Measurements from ENCODE around the gene DYNC2H1. TPM values are rescaled to one million over a fixed set of nuclear protein-coding genes. Genes with fewer than 3 reads are reported as not detected.

DYNC2H1 gene
- total RNA-seq, 1 donor from 2014 or later = 7.2 TPM

GRCh38 chr11:103354656-103355055 lies 245.4 kb downstream of the DYNC2H1 start:
- H3K4me1 Mint-ChIP-seq (ENCODE audit: low read depth) = peaks cover 6% of the 10 kb centered on the region
- H3K27me3 Mint-ChIP-seq (ENCODE audit: low read depth) = no peaks in the 10 kb centered on the region
- peaks cover 6% of the 10 kb centered on the region for H3K9me3 Mint-ChIP-seq (ENCODE audit: low read depth)
- no peaks in the 10 kb centered on the region for H3K36me3 Mint-ChIP-seq (ENCODE audit: low read depth)
- no peak for TF ChIP-seq CTCF (IDR thresholded peaks at IDR 0.05)
- no peak overlapping the region for H3K4me3 Mint-ChIP-seq (ENCODE audit: unreplicated experiment)
- DNase-seq (ENCODE audit: low spot score) = no peak
- no peak overlapping the region for H3K27ac Mint-ChIP-seq (ENCODE audit: unreplicated experiment)

GRCh38 chr11:103358251-103358650 lies 249.0 kb downstream of the DYNC2H1 start:
- H3K36me3 Mint-ChIP-seq (ENCODE audit: low read depth) = no peaks in the 10 kb centered on the region

DNA sequence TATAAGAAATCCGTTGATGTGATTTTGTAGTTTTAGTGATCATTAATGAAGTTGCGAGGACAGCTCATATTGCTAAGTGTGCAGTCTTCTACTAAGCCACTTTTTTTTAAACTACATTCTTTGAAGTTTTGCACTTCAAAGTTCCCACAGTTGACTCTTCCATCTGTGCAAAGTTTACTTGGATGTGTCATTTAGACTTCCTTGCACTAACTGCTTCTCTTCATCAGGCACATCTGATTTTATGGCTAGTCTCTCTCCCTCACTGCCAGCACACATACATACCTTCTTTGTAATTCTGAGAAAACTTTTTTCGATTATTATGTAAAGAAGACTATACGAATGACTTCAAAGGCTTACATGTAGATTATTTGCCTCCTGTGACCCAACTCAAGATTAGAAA lies 250.0 kb downstream of the DYNC2H1 start:
- Mint-ChIP-seq H3K27me3 (ENCODE audit: low read depth) (no peaks in the 10 kb centered on the region), H3K4me1 (ENCODE audit: low read depth) (peaks cover 19% of the 10 kb centered on the region), H3K36me3 (ENCODE audit: low read depth) (no peaks in the 10 kb centered on the region), H3K4me3 (ENCODE audit: unreplicated experiment) (no peak overlapping the region), H3K9me3 (ENCODE audit: low read depth) (peaks cover 2% of the 10 kb centered on the region), H3K27ac (ENCODE audit: unreplicated experiment) (no peak overlapping the region)
- TF ChIP-seq CTCF (IDR thresholded peaks at IDR 0.05) = no peak
- DNase-seq (ENCODE audit: low spot score) = no peak

More at GRCh38 chr11:103358251-103358650, 249.0 kb downstream of the DYNC2H1 start:
- Mint-ChIP-seq H3K4me1 (ENCODE audit: low read depth) (peaks cover 10% of the 10 kb centered on the region), H3K27me3 (ENCODE audit: low read depth) (no peaks in the 10 kb centered on the region), H3K4me3 (ENCODE audit: unreplicated experiment) (no peak overlapping the region), H3K9me3 (ENCODE audit: low read depth) (peaks cover 2% of the 10 kb centered on the region), H3K27ac (ENCODE audit: unreplicated experiment) (no peak overlapping the region)
- TF ChIP-seq CTCF (IDR thresholded peaks at IDR 0.05) = no peak
- no peak for DNase-seq (ENCODE audit: low spot score)

- H3K9me3 Mint-ChIP-seq (ENCODE audit: low read depth) = peaks cover 2% of the 10 kb centered on the region
- no peak overlapping the region for H3K4me3 Mint-ChIP-seq (ENCODE audit: unreplicated experiment)
- H3K4me1 Mint-ChIP-seq (ENCODE audit: low read depth) = peaks cover 30% of the 10 kb centered on the region
- no peaks in the 10 kb centered on the region for H3K36me3 Mint-ChIP-seq (ENCODE audit: low read depth)
- DNase-seq (ENCODE audit: low spot score) = no peak
- no peaks in the 10 kb centered on the region for H3K27me3 Mint-ChIP-seq (ENCODE audit: low read depth)
- TF ChIP-seq CTCF (IDR thresholded peaks at IDR 0.05) = no peak
- no peak overlapping the region for H3K27ac Mint-ChIP-seq (ENCODE audit: unreplicated experiment)
These were observed 255.5 kb downstream of the DYNC2H1 start for GRCh38 chr11:103364687-103365086.

DNA sequence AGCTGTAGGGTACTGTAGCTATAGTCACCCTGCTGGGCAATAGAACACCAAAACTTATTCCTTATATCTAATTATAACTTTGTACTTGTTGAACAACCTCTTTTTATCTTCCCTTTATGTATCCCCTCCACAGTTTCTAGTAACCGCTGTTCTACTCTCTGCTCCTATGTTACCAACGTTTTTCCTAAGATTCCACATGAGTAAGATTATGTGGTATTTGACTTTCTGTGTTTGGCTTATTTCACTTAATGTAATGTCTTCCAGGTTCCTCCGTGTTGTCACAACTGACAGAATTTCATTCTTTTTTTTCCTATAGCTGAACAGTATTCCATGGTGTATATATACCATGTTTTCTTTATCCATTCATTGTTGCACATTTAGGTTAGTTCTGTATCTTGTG lies 258.4 kb downstream of the DYNC2H1 start:
- Mint-ChIP-seq H3K4me3 (ENCODE audit: unreplicated experiment) (no peak overlapping the region), H3K9me3 (ENCODE audit: low read depth) (peaks cover 6% of the 10 kb centered on the region), H3K27me3 (ENCODE audit: low read depth) (no peaks in the 10 kb centered on the region), H3K27ac (ENCODE audit: unreplicated experiment) (peak overlapping the region; percentile 3), H3K4me1 (ENCODE audit: low read depth) (peaks cover 30% of the 10 kb centered on the region), H3K36me3 (ENCODE audit: low read depth) (peaks cover 3% of the 10 kb centered on the region)
- DNase-seq (ENCODE audit: low spot score) = no peak
- TF ChIP-seq CTCF (IDR thresholded peaks at IDR 0.05) = no peak
